Osteoblast (primary cell): ENCODE measurements around the gene MYL4. TPM values are rescaled to one million over a fixed set of nuclear protein-coding genes. Genes with fewer than 3 reads are reported as not detected.

ENCODE experiments used
- DNase-seq: peaks from one replicate; pipeline ENCODE4 v3.0.0; 2011; ENCODE audit warnings: low spot score, mixed read lengths; ENCODE audit not compliant: insufficient read length; ENCODE audit errors: missing footprints
- H2AFZ ChIP-seq: 2 replicates; pipeline ENCODE4 v1.6.0; 2011; ENCODE audit warnings: mild to moderate bottlenecking, low read length
- H3K27ac ChIP-seq: 2 replicates; pipeline ENCODE4 v1.5.1; 2011; ENCODE audit warnings: mild to moderate bottlenecking, low read depth, low read length, moderate library complexity
- H3K27me3 ChIP-seq: 2 replicates; pipeline ENCODE4 v1.6.0; 2012; ENCODE audit warnings: mild to moderate bottlenecking, control low read depth, inconsistent platforms, low read length, moderate library complexity; ENCODE audit not compliant: insufficient read depth
- H3K36me3 ChIP-seq: 2 replicates; pipeline ENCODE4 v1.5.1; 2011; ENCODE audit warnings: mild to moderate bottlenecking, low read length, control low read depth, moderate library complexity; ENCODE audit not compliant: insufficient read depth
- H3K4me1 ChIP-seq: 2 replicates; pipeline ENCODE4 v1.5.1; 2011; ENCODE audit warnings: mild to moderate bottlenecking, low read length, control low read depth, moderate library complexity; ENCODE audit not compliant: insufficient read depth
- H3K4me2 ChIP-seq: 2 replicates; pipeline ENCODE4 v1.6.0; 2011; ENCODE audit warnings: mild to moderate bottlenecking, low read length; ENCODE audit not compliant: insufficient read depth
- H3K4me3 ChIP-seq: fragments of 200-600 bp; sonication (generic); 3 replicates; pipeline ENCODE4 v1.5.1; 2012; ENCODE audit warnings: mild to moderate bottlenecking, low read length, inconsistent platforms; ENCODE audit not compliant: insufficient read depth
- H3K79me2 ChIP-seq: 2 replicates; pipeline ENCODE4 v1.6.0; 2012; ENCODE audit warnings: mild to moderate bottlenecking, low read length, control low read depth, inconsistent platforms; ENCODE audit not compliant: insufficient read depth
- H3K9me3 ChIP-seq: 2 replicates; pipeline ENCODE4 v1.5.1; 2011; ENCODE audit warnings: low read depth, low read length, control low read depth
- H4K20me1 ChIP-seq: 2 replicates; pipeline ENCODE4 v1.6.0; 2012; ENCODE audit warnings: mild to moderate bottlenecking, low read length, control low read depth; ENCODE audit not compliant: insufficient read depth
- total RNA-seq: library from RNA; depleted of rRNA; stranded (reverse); fragments of >200 nt; gene quantifications from 2 replicates; pipeline ENCODE4 v1.2.3, GENCODE V29; 2012
- TF ChIP-seq, protein P1 (sequence below): IDR thresholded peaks from 2 replicates; pipeline ENCODE4 v1.5.1; 2011; ENCODE audit warnings: mild to moderate bottlenecking, low read depth, low read length, moderate library complexity; ENCODE audit errors: extremely low read depth

The MYL4 gene
- total RNA-seq, 1 donor: 0.72 TPM

DNA sequence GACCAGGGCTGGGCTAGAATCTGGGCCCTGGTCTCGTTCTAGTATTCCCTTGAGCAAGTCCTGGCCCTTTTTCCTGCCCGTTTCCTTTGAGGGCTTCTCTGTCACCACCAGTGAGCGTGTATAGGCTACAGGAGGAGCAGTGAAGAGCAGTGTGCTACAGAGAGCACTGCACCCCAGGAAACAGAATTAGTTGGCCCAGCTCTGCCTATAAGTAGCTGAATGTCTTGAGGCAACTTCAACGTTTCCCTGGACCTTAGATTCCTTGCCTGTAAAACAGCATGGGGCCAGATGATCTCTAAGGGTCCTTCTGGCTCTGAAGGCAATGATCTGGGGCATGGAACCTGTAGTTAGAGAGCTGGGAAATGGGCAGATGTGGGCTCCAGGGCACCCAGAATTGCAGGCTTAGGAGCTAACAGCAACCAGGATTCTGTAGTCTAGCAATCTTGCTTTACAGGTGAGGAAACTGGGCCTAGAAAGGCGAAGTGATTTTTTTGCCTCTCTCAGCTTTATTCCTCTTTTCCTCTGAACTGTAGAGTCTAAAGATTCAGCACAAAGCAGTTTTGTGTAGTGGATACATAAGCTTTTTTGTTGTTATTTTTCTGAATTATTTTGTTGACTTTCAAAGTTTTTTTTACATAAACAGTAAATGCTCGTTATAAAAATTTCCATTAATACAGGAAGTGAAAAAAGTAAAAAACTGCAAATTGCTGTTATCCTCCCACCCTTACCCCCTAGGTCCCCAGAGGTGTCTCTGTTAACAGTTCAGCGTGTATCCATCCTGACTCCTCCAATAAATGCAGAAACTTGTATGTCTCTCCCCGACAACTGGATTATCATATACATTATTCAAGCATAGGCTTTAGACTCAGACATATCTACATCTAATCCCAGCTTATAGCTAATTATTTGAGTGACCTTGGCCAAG is 1.7 kb upstream of the MYL4 start:
- peaks cover 25% of the 10 kb centered on the region for H3K4me1 ChIP-seq
- H3K9me3 ChIP-seq: no peaks in the 10 kb centered on the region
- no peak overlapping the region for H2AFZ ChIP-seq
- H4K20me1 ChIP-seq: no peaks in the 10 kb centered on the region
- no peak overlapping the region for H3K4me3 ChIP-seq
- TF ChIP-seq, protein P1, sequence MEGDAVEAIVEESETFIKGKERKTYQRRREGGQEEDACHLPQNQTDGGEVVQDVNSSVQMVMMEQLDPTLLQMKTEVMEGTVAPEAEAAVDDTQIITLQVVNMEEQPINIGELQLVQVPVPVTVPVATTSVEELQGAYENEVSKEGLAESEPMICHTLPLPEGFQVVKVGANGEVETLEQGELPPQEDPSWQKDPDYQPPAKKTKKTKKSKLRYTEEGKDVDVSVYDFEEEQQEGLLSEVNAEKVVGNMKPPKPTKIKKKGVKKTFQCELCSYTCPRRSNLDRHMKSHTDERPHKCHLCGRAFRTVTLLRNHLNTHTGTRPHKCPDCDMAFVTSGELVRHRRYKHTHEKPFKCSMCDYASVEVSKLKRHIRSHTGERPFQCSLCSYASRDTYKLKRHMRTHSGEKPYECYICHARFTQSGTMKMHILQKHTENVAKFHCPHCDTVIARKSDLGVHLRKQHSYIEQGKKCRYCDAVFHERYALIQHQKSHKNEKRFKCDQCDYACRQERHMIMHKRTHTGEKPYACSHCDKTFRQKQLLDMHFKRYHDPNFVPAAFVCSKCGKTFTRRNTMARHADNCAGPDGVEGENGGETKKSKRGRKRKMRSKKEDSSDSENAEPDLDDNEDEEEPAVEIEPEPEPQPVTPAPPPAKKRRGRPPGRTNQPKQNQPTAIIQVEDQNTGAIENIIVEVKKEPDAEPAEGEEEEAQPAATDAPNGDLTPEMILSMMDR: no peak
- H3K27me3 ChIP-seq: no peaks in the 10 kb centered on the region
- H3K27ac ChIP-seq: no peak overlapping the region
- H3K4me2 ChIP-seq: no peak overlapping the region
- no peaks in the 10 kb centered on the region for H3K79me2 ChIP-seq
- no peak for DNase-seq
- no peaks in the 10 kb centered on the region for H3K36me3 ChIP-seq

DNA sequence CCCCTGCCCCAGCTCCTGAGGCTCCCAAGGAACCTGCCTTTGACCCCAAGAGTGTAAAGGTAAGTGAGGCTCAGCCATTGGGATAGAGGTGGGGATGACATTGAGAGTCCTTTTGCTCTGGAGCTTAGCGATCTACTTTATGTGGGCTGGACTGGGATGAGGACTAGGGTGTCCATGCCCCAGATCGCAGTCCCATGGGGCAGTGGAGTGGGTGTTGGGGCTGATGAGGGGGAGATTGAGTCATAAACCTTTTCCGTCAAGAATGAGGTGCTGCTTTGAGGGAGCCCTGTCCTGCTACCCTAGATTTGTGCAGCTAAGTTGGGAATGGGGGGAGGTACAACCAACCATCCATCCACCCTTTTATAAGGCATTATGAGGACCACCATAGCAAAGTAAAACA is 351 bp downstream of the MYL4 start:
- Histone ChIP-seq H2AFZ (no peak overlapping the region), H3K27me3 (no peaks in the 10 kb centered on the region), H3K4me2 (no peak overlapping the region), H4K20me1 (no peaks in the 10 kb centered on the region), H3K79me2 (no peaks in the 10 kb centered on the region), H3K36me3 (no peaks in the 10 kb centered on the region), H3K9me3 (no peaks in the 10 kb centered on the region), H3K27ac (no peak overlapping the region), H3K4me3 (no peak overlapping the region), H3K4me1 (peaks cover 15% of the 10 kb centered on the region)
- no peak for DNase-seq
- TF ChIP-seq, protein P1: no peak

DNA sequence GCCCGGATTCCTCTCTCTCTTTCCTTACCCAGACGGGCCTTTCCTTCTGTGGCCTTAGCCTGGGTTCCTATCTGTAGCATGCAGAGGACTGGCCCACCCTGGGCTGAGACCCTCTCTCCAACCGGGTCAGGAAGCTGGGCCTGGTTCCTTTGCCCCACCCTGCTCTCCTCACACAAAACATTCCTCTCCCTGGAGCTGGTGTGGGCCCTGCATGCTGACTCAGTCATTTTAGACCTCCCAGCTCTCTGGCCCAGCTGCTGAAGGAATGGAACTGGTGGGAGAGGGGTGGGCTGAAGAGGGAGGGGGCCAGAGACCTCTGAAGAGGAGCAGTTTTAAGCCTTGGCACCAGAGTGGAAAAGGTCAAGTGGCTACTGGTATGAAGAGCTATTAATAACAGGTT is 957 bp downstream of the MYL4 start:
- Histone ChIP-seq H3K4me1 (peaks cover 9% of the 10 kb centered on the region), H3K4me3 (no peak overlapping the region), H4K20me1 (no peaks in the 10 kb centered on the region), H3K79me2 (no peaks in the 10 kb centered on the region), H3K27me3 (no peaks in the 10 kb centered on the region), H3K36me3 (no peaks in the 10 kb centered on the region), H3K9me3 (no peaks in the 10 kb centered on the region), H3K27ac (no peak overlapping the region), H2AFZ (peak overlapping the region; percentile 13), H3K4me2 (no peak overlapping the region)
- no peak for DNase-seq
- TF ChIP-seq, protein P1: no peak

DNA sequence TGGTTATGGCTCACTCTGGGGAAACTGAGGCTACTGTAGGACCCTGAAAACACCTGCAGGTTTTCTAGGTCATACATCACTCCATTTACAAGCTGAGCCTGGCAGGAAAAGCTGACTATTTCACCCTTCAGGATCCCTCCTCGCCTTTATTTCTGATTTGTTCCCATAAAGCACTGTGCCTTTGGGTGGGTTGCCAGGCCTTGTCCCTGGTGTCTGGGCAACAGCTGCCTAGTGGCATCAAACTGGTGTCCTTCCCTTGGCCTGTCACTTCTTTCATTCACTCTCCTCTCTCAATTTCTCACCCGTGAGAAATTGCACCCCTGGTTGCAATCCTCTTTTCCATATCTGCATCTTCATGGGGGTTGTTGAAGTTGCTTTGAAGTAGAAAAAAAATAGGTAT is 1.6 kb downstream of the MYL4 start:
- H3K27ac ChIP-seq: no peak overlapping the region
- no peaks in the 10 kb centered on the region for H3K36me3 ChIP-seq
- TF ChIP-seq, protein P1: no peak
- H3K79me2 ChIP-seq: no peaks in the 10 kb centered on the region
- H2AFZ ChIP-seq: no peak overlapping the region
- no peak overlapping the region for H3K4me3 ChIP-seq
- H3K4me2 ChIP-seq: no peak overlapping the region
- no peaks in the 10 kb centered on the region for H4K20me1 ChIP-seq
- peaks cover 2% of the 10 kb centered on the region for H3K4me1 ChIP-seq
- no peak for DNase-seq
- no peaks in the 10 kb centered on the region for H3K9me3 ChIP-seq
- no peaks in the 10 kb centered on the region for H3K27me3 ChIP-seq
